Dedifferentiated amniotic fluid mesenchymal stem cell (primary cell): ENCODE data around the gene RNFT2.

Experiments
- DNase-seq: peaks from one replicate; pipeline ENCODE4 v3.0.0-alpha.2; 2016; ENCODE audit errors: extremely low spot score

The RNFT2 gene

GRCh38 chr12:116833474-116833873, 95.4 kb downstream of the RNFT2 start:
- DNase-seq, result no peak

DNA sequence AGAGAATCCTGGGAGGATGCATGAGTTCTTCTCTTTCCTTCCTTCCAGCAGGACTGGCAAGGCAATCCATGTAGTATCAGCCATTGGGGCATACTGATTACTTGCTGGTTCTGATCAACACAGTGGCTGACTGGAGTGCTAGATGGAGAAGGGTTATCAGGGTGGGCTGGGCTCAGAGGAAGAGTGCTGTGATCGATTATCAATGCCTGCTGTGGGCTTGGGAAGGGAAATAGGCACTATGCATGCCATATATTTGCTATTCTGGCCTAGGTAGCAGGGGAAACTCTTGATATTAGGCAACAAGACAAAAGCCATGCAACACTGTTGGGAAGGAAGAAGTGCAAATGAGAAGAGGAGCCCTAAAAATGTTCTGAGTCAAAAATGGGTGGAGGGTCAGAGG, 97.4 kb downstream of the RNFT2 start:
- no peak for DNase-seq

- no peak for DNase-seq
These were observed 99.0 kb downstream of the RNFT2 start for GRCh38 chr12:116837097-116837496.

DNA sequence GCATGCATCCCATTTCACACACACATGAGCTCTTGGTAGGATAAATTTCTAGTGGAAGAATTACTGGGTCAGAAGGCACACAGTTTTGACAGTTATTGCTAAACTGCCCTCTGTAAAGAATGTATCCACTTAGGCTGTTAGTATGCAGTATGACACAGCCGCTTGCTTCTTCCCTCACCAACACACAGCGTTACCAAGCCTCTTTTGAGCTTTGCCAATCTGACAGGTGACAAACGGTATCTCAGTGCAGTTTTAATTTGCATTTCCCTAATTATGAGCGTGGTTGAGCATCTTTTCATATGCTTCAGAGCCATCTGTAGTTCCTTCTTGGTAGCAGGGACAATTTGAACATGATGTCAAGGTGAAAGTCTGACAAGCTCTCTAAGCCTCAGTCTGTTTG, 100.2 kb downstream of the RNFT2 start:
- DNase-seq, result no peak

DNA sequence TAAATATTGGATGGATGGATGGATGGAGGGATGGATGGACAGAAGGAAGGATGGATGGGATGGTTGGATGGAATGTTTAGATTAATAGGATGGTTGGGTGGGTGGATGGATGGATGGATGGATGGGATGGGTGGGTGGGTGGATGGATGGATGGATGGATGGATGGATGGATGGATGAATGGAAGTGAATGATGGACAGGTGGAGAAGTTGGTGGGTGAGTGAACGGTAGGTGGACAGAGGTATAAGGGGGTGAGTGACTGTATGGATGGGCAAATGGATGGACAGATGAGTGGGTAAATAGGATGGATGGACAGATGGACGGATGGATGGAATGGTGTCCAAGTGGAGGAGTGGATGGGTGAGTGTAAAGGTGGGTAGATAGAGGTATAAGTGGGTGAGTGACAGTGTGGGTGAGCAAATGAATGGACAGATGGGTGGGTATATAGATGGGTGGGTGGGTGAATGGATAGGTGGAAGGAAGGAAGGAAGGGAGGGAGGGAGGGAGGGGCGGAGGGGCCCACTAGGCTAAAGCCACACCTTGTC, 101.2 kb downstream of the RNFT2 start:
- DNase-seq, result no peak

GRCh38 chr12:116843085-116843484, 105.0 kb downstream of the RNFT2 start:
- no peak for DNase-seq

GRCh38 chr12:116849216-116849615, 111.1 kb downstream of the RNFT2 start:
- no peak for DNase-seq

DNA sequence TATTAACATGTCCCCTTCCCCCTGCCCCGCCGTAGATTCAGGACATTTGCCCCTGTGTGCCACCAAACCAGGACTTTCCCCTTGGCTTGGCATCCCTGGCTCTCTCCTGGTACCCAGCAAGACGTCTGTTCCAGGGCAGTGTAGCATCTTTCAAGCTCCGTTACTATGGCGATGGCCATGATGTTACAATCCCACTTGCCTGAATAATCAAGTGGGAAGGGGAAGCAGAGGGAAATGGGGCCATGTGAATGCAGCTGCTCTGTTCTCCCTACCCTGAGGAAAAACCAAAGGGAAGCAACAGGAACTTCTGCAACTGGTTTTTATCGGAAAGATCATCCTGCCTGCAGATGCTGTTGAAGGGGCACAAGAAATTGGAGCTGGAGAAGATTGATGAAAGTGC, 114.2 kb downstream of the RNFT2 start:
- no peak for DNase-seq

GRCh38 chr12:116853507-116853906, 115.4 kb downstream of the RNFT2 start:
- DNase-seq, result no peak

DNA sequence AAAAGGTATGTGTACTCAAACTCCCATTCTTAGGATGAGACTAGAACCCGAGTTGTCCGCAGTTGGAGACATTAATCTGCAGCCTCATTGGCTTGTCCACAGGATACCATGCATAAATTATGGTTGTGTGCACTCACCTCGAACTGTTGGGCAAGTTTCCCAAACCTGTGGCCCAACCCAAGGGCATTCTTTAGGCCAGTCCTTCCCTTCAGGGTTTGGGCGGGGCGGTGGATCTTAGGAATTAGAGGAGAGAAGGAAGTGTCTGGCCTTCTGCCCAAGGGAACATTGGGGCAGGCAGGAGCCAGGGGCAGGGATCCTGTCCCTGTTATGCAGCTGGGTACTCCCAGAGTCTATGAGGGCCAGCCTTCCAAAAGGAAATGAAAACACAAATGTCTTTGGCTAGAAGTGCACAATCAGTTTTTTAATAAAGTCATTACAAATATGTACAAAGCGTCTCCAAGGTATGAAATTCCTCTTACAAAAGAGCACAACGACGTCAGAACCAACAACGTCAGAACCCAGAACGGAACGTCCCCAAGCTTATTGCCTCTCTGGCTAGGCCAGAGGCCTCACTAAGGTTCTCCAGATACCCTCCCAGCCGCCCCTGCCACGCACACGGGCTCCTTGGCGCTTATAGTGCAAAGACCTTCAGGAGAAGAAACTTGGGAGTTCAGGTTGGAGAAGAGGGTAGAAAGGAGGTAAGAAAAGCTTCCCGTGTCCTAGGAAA, 117.8 kb downstream of the RNFT2 start:
- DNase-seq, result no peak

DNA sequence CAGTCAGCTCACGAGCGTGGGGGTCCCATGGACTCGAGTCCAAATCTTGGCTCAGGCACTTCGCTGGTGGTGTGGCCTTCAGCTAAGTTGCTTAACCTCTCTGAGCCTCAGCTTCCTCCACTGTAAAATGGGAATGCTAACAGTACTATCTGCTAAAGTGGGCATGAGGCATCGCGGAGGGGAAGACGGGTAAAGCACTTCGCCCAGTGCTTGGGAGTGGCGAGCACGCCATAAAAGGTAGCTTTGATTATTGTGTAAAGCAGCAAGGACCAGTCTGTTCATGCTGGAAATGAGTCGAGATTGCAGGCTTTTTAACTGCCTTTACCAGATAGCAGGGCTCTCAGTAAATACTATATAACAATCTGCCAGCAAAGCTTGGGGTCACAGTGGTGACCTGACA, 118.6 kb downstream of the RNFT2 start:
- DNase-seq, result no peak

- DNase-seq, result no peak
These were observed 121.0 kb downstream of the RNFT2 start for GRCh38 chr12:116859079-116859478.

- DNase-seq, result no peak
These were observed 122.1 kb downstream of the RNFT2 start for GRCh38 chr12:116860263-116860662.

GRCh38 chr12:116861320-116861719, 123.2 kb downstream of the RNFT2 start:
- peak; percentile 62 for DNase-seq

GRCh38 chr12:116862167-116862566, 124.1 kb downstream of the RNFT2 start:
- DNase-seq, result no peak

DNA sequence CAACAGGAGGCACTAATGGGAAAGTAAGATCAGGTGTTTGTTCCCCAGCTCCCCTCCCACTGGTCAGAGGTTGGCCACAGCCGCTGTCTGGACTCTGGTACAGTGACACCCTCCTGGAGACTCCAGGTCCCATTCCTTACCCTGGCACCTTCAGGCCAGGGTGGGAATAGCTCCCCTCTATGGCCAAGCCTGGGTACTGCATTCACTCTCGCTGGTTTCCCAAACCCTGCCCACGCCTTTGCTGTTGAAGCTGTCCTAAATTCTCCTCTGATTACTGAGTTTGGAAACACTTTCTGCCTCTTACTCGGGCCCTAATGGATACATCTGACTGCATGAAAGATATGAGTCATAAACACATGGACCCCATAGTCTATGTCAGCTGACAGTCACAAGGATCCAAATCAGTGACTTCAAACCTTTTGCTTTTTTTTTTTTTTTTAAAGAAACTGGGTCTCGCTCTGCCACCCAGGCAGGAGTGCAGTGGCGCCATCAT, 125.2 kb downstream of the RNFT2 start:
- no peak for DNase-seq

- peak; percentile 85 for DNase-seq
These were observed 126.5 kb downstream of the RNFT2 start for GRCh38 chr12:116864371-116865160.

DNA sequence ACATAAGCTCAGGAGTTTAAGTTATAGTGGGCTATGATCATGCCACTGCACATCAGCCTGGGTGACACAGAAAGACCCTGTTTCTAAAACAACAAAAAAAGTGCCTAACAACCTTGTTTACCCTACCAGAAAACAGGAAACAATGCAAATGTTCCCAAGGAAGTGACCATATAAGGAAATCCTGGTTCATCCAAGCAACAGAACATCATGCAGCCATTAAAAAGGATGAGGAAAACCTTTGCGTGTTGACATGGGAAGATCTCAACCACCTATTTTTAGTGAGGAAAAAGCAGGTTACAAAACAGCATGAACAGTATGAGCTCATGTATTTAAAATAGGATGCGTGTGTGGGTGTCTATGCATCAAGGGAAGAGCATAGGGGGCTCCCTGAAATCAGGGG, 129.4 kb downstream of the RNFT2 start:
- DNase-seq, result no peak

DNA sequence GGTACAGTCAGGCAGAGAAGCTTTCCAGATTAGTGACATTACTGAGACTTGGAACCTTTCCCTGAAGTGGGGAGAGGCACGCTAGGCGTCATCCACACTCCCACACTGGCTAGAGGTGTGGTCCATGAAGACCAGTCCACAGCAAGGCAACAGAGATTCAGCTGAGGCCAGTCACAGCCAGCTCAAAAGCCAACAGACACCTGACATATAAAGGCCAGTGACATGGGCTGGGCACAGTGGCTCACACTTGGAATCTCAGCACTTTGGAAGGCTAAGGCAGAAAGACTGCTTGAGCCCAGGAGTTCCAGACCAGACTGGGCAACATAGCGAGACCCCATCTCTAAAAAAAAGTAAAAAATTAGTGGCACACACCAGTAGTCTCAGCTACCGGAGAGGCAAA, 132.2 kb downstream of the RNFT2 start:
- DNase-seq, result no peak

GRCh38 chr12:116874324-116874995, 136.3 kb downstream of the RNFT2 start:
- no peak for DNase-seq

GRCh38 chr12:116876151-116876869, 138.2 kb downstream of the RNFT2 start:
- DNase-seq, result no peak
